RWPE1 (cell line): Measurements from ENCODE around the gene GADD45B.
"Not testable (repeated sequence)": the region's sequence is repeated elsewhere in the genome, so short reads cannot be mapped to it uniquely, and the experiment has no call there.

Source experiments
- CTCF ChIA-PET: fragments of 350-600 bp; sonication (Branson Sonifier 250); formaldehyde crosslinking; extraction: SDS; loops from one replicate; lab custom pipeline; 2021; lab: Yijun Ruan, JAX
- POLR2A ChIA-PET: fragments of 400-600 bp; formaldehyde crosslinking; extraction: SDS; loops from one replicate; lab custom pipeline; 2020; ENCODE audit warnings: antibody characterized with exemption; ENCODE audit not compliant: low non-redundant PET; lab: Yijun Ruan, JAX
- DNase-seq: peaks from one replicate; pipeline ENCODE4 v3.0.0; 2012; ENCODE audit warnings: low spot score
- H3K27ac ChIP-seq: fragments of 450-650 bp; 2 replicates; pipeline ENCODE4 v1.5.1; 2017
- TF ChIP-seq, protein P1 (sequence below): fragments of 450-650 bp; conservative IDR thresholded peaks from 2 replicates; pipeline ENCODE4 v1.5.1; 2017; ENCODE audit warnings: low read depth, mild to moderate bottlenecking

Gene GADD45B

DNA sequence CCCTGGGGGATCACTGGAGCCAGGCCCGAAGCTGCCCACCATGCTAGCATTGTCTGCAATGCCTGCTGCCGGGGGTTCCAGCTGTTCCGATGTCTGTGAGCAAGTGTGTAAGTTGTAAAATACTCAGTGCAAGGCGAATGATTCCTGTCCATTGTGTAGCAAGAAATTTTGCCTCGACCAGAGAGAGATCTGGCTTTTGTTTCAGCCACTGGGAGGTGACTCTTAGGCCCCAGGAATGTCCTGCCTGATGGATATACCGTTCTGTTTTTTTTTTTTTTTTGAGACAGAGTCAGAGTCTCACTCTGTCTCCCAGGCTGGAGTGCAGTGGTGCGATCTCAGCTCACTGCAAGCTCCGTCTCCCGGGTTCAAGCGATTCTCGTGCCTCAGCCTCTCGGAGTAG, 7.3 kb upstream of the GADD45B start:
- ChIA-PET POLR2A (no interaction called here), CTCF (interaction anchor here (0.8 kb wide), 1 partner anchor 44 kb away, joined by 6 read pairs; no protein-coding TSS in a partner anchor)
- TF ChIP-seq, protein P1, sequence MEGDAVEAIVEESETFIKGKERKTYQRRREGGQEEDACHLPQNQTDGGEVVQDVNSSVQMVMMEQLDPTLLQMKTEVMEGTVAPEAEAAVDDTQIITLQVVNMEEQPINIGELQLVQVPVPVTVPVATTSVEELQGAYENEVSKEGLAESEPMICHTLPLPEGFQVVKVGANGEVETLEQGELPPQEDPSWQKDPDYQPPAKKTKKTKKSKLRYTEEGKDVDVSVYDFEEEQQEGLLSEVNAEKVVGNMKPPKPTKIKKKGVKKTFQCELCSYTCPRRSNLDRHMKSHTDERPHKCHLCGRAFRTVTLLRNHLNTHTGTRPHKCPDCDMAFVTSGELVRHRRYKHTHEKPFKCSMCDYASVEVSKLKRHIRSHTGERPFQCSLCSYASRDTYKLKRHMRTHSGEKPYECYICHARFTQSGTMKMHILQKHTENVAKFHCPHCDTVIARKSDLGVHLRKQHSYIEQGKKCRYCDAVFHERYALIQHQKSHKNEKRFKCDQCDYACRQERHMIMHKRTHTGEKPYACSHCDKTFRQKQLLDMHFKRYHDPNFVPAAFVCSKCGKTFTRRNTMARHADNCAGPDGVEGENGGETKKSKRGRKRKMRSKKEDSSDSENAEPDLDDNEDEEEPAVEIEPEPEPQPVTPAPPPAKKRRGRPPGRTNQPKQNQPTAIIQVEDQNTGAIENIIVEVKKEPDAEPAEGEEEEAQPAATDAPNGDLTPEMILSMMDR, result no peak
- H3K27ac ChIP-seq, result peak overlapping the region; percentile 72
- no peak for DNase-seq

DNA sequence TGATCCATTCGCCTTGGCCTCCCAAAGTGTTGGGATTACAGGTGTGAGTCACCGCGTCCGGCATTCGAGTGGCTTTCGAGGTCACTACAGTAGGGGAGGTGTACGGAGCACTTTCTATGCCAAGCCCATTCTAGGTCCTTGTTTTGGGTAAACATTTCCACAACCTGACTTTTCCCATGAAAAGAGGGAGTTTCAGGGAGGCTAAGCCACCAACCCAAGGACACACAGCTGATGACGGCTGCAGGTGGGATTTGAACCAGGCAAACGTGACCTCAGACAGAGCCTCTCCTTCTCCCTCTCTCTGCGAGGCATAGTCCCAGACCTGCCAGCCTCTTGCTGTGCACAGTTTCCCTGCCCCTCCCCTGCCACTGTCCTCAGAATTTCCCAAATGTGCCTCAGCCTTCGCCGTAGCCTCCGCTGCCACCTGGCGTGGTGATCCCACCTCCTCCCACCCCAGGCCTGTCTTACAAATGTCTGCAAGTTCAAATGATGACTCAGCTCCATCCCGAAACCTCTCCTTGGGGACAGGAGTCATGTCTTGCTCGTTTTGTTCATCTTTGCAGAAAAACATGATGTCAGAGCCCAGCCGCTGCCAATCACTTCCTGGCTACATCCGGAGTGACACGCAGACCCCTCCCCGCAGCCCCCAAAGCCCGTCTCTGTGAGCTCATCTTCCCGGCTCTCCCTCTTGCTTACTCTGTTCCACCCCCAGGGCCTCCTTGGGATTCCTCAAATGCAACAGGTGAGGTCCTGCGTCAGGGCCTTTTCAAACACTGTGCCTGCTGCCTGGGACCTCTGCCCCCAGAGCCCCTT, 6.6 kb upstream of the GADD45B start:
- TF ChIP-seq, protein P1, result no peak
- POLR2A ChIA-PET, result no interaction called here
- CTCF ChIA-PET, result interaction anchor here (0.8 kb wide), 1 partner anchor 44 kb away, joined by 6 read pairs; no protein-coding TSS in a partner anchor
- no peak for DNase-seq
- H3K27ac ChIP-seq, result peak overlapping the region; percentile 72

DNA sequence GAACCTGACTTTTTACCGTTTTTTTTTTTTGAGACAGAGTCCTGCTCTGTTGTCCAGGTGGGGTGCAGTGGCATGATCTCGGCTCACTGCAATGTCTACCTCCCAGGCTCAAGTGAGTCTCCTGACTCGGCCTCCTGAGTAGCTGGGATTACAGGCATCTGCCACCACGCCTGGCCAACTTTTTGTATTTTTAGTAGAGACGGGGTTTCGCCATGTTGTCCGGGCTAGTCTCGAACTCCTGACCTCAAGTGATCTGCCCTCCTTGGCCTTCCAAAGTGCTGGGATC, 6.1 kb upstream of the GADD45B start:
- CTCF ChIA-PET, result interaction anchor here (1.1 kb wide), 1 partner anchor 110 kb away, joined by 6 read pairs; no protein-coding TSS in a partner anchor
- peak overlapping the region; percentile 72 for H3K27ac ChIP-seq
- POLR2A ChIA-PET, DNase-seq: not testable (repeated sequence)

DNA sequence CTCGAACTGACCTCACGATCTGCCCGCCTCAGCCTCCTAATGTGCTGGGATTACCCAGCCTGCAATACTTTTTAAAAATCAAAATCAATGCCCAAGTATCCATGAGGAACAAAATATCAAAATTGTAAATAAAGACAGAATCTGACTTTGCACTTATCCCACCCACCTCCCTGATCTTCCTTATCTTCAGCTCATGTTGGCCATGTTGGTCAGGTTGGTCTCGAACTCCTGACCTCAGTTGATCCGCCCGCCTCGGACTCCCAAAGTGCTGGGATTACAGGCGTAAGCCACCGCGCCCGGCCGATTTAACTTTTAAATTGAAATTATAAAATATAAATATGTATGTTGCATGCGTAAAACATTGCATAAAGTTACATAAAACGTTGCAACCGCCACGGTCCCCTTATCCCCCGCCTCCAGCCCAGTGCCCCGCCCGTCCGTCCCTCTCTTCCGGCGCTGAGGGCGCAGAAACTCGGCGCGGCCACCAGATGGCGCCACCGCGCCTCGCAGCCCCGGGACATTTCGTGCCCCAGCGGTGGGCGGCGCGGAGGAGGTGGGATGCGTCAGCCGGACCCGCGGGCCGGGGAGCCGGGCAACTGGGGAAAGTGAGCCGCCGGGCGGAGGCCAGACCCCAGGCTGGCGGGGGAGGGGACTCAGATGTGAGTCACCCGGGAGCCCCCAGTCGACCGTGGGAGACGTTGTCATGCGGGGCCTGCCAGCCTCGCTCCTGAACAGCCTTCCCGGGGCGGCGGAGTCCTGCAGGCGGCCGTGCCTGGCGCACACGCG, 1.5 kb upstream of the GADD45B start:
- ChIA-PET POLR2A (no interaction called here), CTCF (interaction anchor here (0.6 to 3.7 kb wide), 7 partner anchors 21 to 163 kb away, joined by 3 to 25 read pairs (median 4); no protein-coding TSS in a partner anchor)
- TF ChIP-seq, protein P1, result peak; percentile 93
- H3K27ac ChIP-seq, result peak overlapping the region; percentile 98
- DNase-seq, result peak; percentile 83

DNA sequence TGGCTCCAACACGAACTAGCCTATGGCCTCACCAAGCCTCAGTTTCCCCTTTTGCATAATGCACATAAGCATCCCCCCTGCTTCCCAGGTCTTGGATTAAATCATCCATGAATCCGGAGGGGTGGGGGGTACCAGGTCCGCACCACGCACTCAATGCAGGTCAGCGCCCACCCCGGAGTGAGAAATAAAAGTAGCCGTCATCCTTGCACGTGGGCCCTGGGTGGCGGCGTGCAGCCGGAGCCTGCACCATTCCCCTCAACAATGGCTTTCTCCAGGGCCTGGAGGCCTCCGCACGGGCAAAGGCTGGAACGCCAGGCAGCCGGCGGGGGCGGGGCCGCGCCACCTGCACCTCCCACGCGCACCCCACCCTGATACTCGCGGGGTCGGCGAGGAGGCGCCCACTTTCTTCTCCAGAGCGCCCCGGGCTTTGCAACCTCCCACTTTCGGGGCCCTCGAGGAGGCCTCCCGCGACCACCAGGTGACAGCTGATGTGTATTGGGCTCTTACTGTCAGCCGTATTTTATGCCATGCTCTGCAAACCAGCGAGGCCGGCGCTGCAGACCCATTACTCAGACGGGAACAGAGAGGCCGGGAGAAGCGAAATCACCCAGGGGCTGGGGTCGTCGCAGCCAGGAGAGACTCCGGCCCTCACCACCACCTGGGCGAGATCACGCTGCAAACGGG, 767 bp upstream of the GADD45B start:
- ChIA-PET CTCF (interaction anchor here (1.0 to 3.7 kb wide), 3 partner anchors 104 to 275 kb away, joined by 3 to 25 read pairs (median 14); no protein-coding TSS in a partner anchor), POLR2A (interaction anchor here (0.6 to 1.9 kb wide), 8 partner anchors 53 to 157 kb away, joined by 3 to 31 read pairs (median 8); no protein-coding TSS in a partner anchor)
- DNase-seq, result no peak
- TF ChIP-seq, protein P1, result no peak
- H3K27ac ChIP-seq, result peak overlapping the region; percentile 98

DNA sequence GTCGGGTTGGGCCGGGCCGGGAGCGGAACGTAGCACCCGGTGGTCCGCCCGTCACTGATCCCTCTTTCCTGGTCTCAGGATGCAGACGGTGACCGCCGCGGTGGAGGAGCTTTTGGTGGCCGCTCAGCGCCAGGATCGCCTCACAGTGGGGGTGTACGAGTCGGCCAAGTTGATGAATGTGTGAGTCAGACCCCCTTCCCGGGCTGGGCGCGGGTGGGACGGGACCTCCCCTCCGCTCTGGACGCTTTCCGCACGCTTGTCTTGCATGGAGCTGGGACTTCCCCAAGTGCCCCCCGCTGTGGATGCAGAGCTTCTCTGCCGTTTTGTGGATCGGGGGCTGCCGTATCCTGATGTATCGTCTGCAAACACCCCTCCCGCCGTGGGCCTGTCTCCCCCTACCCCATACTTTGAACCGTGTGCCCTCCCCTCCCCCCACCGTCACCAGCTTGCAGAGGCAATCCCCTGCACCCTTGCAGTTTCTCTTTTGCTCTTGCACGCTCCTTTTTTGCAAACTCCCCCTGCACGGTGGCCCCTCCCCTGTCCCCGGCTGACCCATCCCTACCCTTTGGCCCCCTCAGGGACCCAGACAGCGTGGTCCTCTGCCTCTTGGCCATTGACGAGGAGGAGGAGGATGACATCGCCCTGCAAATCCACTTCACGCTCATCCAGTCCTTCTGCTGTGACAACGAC, 669 bp downstream of the GADD45B start:
- peak overlapping the region; percentile 98 for H3K27ac ChIP-seq
- POLR2A ChIA-PET, result interaction anchor here (0.5 to 1.9 kb wide), 9 partner anchors 48 to 151 kb away, joined by 4 to 31 read pairs (median 5); no protein-coding TSS in a partner anchor
- CTCF ChIA-PET, result interaction anchor here (0.5 to 3.7 kb wide), 8 partner anchors 53 to 273 kb away, joined by 3 to 25 read pairs (median 4); no protein-coding TSS in a partner anchor
- TF ChIP-seq, protein P1, result no peak
- DNase-seq, result no peak
